Subcutaneous adipose tissue (tissue), 4 donors: Measurements from ENCODE around the gene LEMD1. TPM values are rescaled to one million over a fixed set of nuclear protein-coding genes. Genes with fewer than 3 reads are reported as not detected.

ENCODE experiments used
- total RNA-seq, 4 donors: library from RNA; depleted of rRNA; stranded (reverse); fragments of >200 nt; gene quantifications; one replicate each; pipeline ENCODE4 v1.1.0, GENCODE V29; 2016
- TF ChIP-seq, protein P1 (sequence below): fragments of 450-650 bp; IDR thresholded peaks from one replicate; pipeline ENCODE4 v1.5.1; 2016; ENCODE audit warnings: low read depth, mild to moderate bottlenecking, control low read depth, antibody characterized with exemption, moderate library complexity

LEMD1 gene
- total RNA-seq, 4 donors from 2014 or later, result not detected

DNA sequence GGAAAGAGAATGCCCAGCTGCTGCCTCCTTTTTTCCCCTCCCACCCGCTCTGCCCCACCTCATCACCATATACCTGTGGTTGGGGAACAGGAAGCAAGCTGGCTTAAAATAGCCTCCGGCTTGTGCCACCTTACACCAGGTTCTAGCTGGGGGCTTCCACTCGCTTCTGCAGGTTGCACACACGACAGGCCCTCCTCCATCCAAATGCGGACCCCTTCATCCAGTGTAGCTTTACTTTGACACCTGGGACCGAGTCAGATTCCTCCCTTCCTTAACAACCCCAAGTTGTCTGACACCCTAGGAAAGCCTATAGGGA lies 19.4 kb upstream of the LEMD1 start:
- TF ChIP-seq, protein P1, sequence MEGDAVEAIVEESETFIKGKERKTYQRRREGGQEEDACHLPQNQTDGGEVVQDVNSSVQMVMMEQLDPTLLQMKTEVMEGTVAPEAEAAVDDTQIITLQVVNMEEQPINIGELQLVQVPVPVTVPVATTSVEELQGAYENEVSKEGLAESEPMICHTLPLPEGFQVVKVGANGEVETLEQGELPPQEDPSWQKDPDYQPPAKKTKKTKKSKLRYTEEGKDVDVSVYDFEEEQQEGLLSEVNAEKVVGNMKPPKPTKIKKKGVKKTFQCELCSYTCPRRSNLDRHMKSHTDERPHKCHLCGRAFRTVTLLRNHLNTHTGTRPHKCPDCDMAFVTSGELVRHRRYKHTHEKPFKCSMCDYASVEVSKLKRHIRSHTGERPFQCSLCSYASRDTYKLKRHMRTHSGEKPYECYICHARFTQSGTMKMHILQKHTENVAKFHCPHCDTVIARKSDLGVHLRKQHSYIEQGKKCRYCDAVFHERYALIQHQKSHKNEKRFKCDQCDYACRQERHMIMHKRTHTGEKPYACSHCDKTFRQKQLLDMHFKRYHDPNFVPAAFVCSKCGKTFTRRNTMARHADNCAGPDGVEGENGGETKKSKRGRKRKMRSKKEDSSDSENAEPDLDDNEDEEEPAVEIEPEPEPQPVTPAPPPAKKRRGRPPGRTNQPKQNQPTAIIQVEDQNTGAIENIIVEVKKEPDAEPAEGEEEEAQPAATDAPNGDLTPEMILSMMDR, result no peak

DNA sequence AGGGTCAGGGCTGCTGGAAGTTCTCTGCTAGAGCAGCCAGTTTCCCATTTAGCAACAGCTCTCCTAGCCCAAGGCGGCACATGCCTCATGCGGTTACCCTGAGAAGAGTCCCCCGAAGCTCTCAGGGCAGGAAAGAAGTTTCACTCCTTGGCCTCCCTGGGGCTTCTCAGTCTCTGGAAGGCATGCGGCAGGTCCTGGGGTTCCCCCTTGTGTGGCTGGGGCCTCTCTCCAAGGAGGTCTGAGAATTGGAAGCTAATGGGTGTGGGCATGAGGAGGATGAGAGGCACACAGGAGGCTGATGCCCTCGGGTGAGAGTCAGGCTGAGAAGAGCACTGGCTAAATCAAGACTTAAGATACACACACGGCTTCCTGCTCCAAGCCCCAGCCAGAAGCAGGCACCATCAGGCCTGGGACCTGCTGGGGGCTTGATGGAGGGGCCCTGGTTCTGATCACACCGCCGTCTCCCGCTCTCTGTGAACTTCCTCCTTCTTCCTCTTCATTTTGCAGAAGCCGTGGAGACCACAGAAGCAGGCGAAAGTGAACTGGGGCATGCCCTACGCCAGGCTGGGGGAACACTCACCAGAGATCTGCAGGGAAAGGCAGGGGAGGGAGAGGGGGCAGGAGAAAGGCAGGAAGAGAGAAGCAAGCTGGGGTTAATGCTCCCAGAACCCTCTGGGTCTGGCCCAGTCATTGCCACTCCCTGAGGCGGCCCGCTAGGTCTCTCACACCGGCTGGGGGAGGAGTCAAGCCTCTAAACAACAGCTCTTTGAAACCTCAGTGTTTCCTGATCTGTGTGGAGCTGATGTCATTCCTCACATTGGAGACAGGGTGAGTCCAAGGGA lies 18.8 kb upstream of the LEMD1 start:
- TF ChIP-seq, protein P1, result no peak

DNA sequence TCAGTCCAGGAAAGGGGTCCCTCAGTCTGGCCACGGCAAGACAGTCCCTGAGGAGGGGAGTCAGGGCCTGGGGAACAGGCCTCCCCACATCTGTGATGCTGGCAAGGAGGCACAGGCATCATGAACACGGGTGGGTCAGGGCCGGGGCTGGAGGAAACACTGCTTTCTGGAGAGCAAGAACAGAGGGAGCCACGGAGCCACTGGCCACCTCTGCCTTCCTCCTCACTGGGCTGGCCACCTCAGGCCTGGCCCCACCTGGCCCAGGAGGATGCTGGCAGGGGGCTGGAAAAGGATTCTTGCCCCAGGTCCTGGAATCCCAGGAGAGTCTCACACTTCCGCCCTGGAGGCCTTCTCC lies 18.2 kb upstream of the LEMD1 start:
- TF ChIP-seq, protein P1, result no peak

DNA sequence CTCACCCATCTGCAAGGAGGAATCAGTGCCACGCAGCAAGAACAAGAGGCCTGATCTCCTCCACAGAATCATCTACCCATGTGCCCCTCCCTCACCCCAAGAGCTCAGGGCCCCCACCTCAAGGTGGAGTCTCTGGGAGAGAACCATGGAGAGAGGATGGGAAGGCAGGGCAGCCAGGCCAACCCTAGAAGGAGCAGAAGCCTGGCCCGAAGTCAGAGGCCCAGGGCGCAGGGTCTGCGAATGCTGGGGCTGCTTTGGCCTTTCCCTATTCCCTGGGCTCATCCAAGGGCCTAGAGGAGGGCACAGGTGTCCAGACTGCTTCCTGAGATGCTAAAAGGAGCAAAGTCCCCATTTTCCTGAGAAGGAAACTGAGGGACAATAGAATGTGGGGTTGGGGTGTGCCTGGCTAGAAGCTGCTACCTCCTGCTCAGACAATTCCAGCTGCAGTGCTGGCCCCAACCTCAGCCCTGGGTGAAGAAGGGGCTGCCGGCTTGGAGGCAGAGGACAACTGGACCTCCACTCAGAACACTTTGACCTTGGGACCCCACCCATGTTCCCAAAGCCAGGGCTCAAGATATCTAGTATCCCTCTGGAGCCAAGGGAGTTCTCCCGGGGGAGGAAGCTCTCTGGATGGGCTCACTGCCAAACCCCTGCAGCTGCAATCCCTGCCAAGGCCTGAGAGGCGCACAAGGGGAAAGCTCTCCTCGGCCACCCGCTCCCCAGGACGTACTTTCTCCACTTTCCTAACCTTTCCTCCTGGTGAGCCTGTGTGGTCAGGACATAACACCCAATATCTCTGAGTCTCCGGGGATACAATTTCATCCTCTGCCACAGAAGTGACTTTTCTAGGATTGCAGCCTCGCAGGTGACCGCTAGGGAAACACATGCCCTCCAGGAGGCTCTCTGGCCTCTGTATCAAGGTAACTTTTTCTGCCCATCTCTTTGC lies 16.6 kb upstream of the LEMD1 start:
- TF ChIP-seq, protein P1, result no peak

DNA sequence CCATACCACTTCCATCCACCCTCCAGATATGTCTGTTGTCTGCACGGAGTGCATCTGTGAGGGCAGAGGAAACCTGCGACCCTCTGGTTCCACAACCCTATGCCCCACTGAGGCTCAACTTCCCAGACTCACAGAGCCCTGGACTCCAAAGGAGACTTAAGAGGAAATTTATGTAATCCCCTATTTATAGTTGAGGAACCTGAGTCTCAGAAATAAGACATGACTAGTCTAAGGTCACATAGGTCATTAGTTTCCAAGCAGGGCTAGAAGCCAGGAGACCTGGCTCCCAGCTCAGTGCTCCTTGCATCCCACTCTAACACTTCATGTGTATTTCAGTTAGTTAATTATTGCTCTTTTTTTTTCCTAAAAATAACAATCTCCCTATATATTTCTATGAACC lies 15.7 kb upstream of the LEMD1 start:
- TF ChIP-seq, protein P1, result no peak

DNA sequence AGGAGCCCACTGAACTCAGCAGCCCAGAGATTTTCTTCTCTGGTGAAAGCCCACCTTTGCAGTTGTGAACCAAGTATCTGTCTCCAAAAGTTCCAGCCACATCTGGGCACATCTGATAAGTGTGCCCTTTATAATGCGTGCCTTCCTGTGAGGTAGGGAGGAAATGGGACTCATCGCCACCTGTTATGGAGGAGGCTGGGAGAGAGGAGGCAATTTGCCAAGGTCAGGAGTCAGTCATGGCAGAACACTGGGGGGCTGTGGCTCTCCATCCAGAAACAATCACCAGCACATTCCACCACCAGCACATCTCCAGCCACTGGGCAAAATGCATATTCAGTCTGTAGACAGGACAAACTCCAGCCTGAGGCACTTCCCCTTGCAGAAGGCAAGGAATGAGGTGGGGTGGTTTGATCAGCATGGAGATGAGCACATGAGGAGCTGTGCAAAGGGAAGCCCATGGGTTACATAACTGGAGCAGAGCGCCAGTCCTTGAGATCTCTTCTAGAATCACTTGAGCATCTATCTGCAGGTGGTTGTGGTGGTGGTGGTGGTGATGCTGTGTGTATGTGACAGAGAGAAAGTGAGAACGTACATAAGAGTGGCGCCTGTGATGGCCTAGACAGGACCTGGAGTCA lies 15.0 kb upstream of the LEMD1 start:
- TF ChIP-seq, protein P1, result no peak
